OCI-LY1 (cell line): Measurements from ENCODE around the gene ACSL4.

ENCODE experiments used
- CTCF ChIP-seq: fragments of 200-600 bp; sonication (generic), shearing (Covaris generic); IDR thresholded peaks from 2 replicates; pipeline ENCODE4 v1.5.1; 2017; ENCODE audit warnings: mild to moderate bottlenecking, antibody characterized with exemption, low read length, moderate library complexity, mixed read lengths
- EZH2 ChIP-seq: fragments of 200-600 bp; sonication (generic), shearing (Covaris generic); IDR thresholded peaks from 2 replicates; pipeline ENCODE4 v1.8.0; 2017; ENCODE audit warnings: borderline replicate concordance, mixed run types, mild to moderate bottlenecking, antibody characterized with exemption, low read length, moderate library complexity, mixed read lengths

- no peak for TF ChIP-seq CTCF
- TF ChIP-seq EZH2, result no peak
Observed at GRCh38 chrX:109656774-109657173, 76.3 kb downstream of the ACSL4 start.
